Measurements from ENCODE around the gene GSTT2.
"Not testable (repeated sequence)": the region's sequence is repeated elsewhere in the genome, so short reads cannot be mapped to it uniquely, and the experiment has no call there.

DNA sequence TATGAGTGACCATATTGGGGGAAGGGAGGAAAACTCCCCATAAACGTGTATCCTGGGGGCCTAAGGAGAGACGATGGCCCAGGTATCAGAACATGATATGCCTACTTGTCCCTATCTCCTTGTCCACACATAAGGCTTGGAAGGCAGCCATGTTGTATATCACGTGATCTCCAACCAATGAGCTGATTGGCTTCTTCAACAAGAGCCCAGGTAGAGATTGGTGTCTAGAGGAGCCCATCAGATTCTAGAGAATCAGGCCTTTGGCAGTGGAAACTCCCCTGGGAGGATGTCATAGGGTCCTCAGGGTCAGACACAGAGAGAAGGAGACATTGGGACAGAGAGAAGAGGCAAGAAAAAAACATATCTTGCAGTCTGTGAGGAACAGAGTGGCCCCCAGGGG is 32.5 kb upstream of the GSTT2 start:
- TF ChIP-seq POLR2A, CTCF (IDR thresholded peaks at IDR 0.05): not testable (repeated sequence)

Measured in adrenal gland (tissue), 5 donors.